ENCODE measurements around the gene CALCR. TPM values are rescaled to one million over a fixed set of nuclear protein-coding genes. Genes with fewer than 3 reads are reported as not detected.

CALCR gene
- 0.28 TPM in 1 of 2 replicates, not detected in the other for total RNA-seq (2011; cell fraction: chromatin; rRNA removed; ENCODE audit: low replicate concordance)
- 0.26 TPM in 1 of 2 replicates, not detected in the other for total RNA-seq (2011; cell fraction: nucleolus; rRNA removed)
- total RNA-seq (2011; cell fraction: nucleoplasm; rRNA removed): not detected in 2 replicates
- total RNA-seq (2014; rRNA removed): 0.04 and 0.14 TPM in 2 replicates
- total RNA-seq (2014; rRNA removed; fragmentation: Illumina TruSeq; extraction: Trizol): 0.06 and 0.07 TPM in 2 replicates
- 0.14 TPM in 1 of 2 replicates, not detected in the other for total RNA-seq (2015; rRNA removed; fragmentation: Illumina TruSeq; extraction: Trizol)
- 0.09 and 0.16 TPM in 2 replicates for total RNA-seq (2021)
- polyA plus RNA-seq (2011; rRNA removed): 0.09 and 0.10 TPM in 2 replicates
- polyA plus RNA-seq (2011; cell fraction: cytosol; rRNA removed): 0.09 TPM in 1 of 2 replicates, not detected in the other
- polyA plus RNA-seq (2011; cell fraction: nucleus; rRNA removed): 0.04 TPM in 1 of 2 replicates, not detected in the other
- 0.07 and 0.12 TPM in 2 replicates for polyA plus RNA-seq (2012)
- 0.04 and 0.07 TPM in 2 replicates for polyA plus RNA-seq (2014; fragmentation: Illumina TruSeq; extraction: Trizol)
- polyA plus RNA-seq (2014; fragmentation: Nextera tagmentation; extraction: Ambion mirVana): not detected
- 0.11 TPM in 1 of 2 replicates, not detected in the other for polyA plus RNA-seq (2014; rRNA removed)
- polyA minus RNA-seq (2011; rRNA and poly(A)+ RNA removed): not detected in 2 replicates
- polyA minus RNA-seq (2011; cell fraction: cytosol; rRNA and poly(A)+ RNA removed): not detected in 2 replicates
- polyA minus RNA-seq (2011; cell fraction: nucleus; rRNA and poly(A)+ RNA removed): not detected in 2 replicates
- percentile 14 among the genes with signal in this experiment for Bru-seq, nascent RNA
- BruChase-seq, experiment 1, labeled RNA remaining after a 2-hour chase: percentile 19 among the genes with signal in this experiment
- BruChase-seq, experiment 2, labeled RNA remaining after a 6-hour chase: percentile 13 among the genes with signal in this experiment
- long read RNA-seq, experiment 1, partial matches to known transcripts: 1 of 2 reads
- long read RNA-seq, experiment 1, other reads (novel, unspliced or antisense): 1 of 2 reads
- long read RNA-seq, experiment 2: 0 reads
- long read RNA-seq, experiment 3: 0 reads

DNA sequence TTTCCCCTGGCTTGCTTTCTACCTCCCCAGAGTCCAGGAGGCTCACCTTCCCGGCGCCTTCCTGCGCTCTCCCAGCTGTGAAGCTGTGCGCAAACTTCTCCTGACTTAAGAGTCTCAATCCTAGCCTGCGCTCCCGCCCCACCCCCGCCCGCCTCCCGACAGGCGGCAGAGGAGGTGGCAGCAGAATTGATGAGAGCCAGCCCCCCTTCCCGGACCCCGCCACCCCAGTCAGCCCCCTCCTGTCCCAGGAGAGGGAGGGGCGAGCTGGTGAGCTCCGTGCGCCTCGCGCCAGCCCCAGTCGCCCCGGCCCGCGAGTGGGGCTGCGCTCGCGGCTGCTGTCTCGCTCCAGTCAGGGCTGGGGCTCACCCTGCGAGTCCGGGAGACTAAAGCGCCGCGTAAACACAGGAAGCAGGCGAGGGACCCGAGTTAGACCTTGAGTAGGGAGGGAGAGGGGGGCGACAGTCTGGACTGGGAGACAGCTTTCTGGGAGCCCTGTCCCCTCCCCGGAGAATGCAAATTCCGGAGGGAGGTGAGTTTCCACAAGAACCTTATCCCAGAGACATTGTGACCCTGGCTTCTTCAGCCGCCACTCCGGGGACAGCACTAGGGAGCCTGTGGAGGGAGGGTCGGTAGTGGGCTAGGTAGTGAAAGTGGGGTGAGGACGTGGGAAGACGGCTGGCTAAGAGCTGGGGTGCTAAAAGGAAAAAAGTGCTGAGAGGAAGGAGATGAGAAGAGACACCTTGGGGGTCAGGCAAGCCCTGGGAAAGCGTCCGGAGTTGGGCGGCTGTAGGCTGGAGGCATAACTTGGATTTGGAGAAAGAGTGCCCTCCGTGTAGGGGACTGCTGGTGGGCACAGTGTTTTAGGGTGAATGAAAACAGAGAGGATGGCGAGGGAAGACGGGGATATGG, at the start of gene CALCR:
Gene CALCR (minus strand): TSS at position 79 of the 909 bp plus-strand sequence. CDS start 87,743 bp downstream, outside the sequence.
- 2% methylated on average over 46 of the region's 46 CpGs for WGBS (ENCODE audit: insufficient coverage, low coverage, missing lambda C conversion rate)
- 0 out of 5 replicates have a peak, but pooled peaks cover 0 to 3% of the 10 kb centered on the region in 2 experiments for H3K4me1 ChIP-seq (replicated peaks in 1 of 2; ENCODE audit: control insufficient read depth in 2 of 2, insufficient read depth in 2 of 2, low read length in 2 of 2)
- H3K4me3 ChIP-seq: no peak within 1 kb of the TSS
- H3K4me2 ChIP-seq (ENCODE audit: insufficient read depth, low read length): no peak within 1 kb of the TSS
- H3K9me3 ChIP-seq (replicated peaks; ENCODE audit: control insufficient read depth, insufficient read depth, low read depth, low read length): no peaks in the 10 kb centered on the region
- no peak for TF ChIP-seq SRSF7 (optimal IDR thresholded peaks at IDR 0.05; ENCODE audit: low read depth, low read length)
- ATAC-seq (no peak; the same call in 2 of the 3 replicates), FAIRE-seq (no peak), DNase-seq (ENCODE audit: extremely low read depth in 1 of 4, low spot score in 3 of 4) (no peak)
- POLR2A ChIA-PET: no interaction called here
- intact Hi-C loops (cut with micrococcal nuclease) (no loop called here), in situ Hi-C loops (cut with MboI) (no loop called here)
- H3K9ac ChIP-seq (ENCODE audit: insufficient read depth in 1 of 2, low read depth in 2 of 2, low read length in 2 of 2): no peak within 1 kb of the TSS
- no peaks in the 10 kb centered on the region for H3K79me2 ChIP-seq (ENCODE audit: control insufficient read depth, insufficient read depth, low read length)
- H2AFZ ChIP-seq (ENCODE audit: low read depth, low read length): no peak within 1 kb of the TSS
- no TSS peak for BruUV-seq (replicated peaks)
- no peak within 1 kb of the TSS for H3K27ac ChIP-seq (ENCODE audit: extremely low read depth, low read depth, low read length)
- H3K27me3 ChIP-seq (ENCODE audit: control insufficient read depth in 2 of 2, insufficient read depth in 2 of 2, low read length in 2 of 2): peaks cover 28 to 31% of the 10 kb centered on the region in 2 experiments
- no peaks in the 10 kb centered on the region for H3K9me1 ChIP-seq (ENCODE audit: control insufficient read depth, insufficient read depth, low read length)
- no peaks in the 10 kb centered on the region for H3K36me3 ChIP-seq (ENCODE audit: control insufficient read depth, insufficient read depth, low read length)
- no peaks in the 10 kb centered on the region for H4K20me1 ChIP-seq (replicated peaks; ENCODE audit: control insufficient read depth, insufficient read depth, low read length)
- CTCF ChIA-PET (ENCODE audit: low intra/inter-chr PET ratio): no interaction called here

Measured in K562 (cell line).